GM19463 (cell line): ENCODE data around the gene CDHR1.

Experiments used
- ATAC-seq: cut with Tn5 transposase; IDR thresholded peaks from one replicate; pipeline ENCODE4 v1.9.1; 2021; ENCODE audit warnings: mild to moderate bottlenecking, moderate library complexity; ENCODE audit not compliant: unreplicated experiment

The CDHR1 gene

DNA sequence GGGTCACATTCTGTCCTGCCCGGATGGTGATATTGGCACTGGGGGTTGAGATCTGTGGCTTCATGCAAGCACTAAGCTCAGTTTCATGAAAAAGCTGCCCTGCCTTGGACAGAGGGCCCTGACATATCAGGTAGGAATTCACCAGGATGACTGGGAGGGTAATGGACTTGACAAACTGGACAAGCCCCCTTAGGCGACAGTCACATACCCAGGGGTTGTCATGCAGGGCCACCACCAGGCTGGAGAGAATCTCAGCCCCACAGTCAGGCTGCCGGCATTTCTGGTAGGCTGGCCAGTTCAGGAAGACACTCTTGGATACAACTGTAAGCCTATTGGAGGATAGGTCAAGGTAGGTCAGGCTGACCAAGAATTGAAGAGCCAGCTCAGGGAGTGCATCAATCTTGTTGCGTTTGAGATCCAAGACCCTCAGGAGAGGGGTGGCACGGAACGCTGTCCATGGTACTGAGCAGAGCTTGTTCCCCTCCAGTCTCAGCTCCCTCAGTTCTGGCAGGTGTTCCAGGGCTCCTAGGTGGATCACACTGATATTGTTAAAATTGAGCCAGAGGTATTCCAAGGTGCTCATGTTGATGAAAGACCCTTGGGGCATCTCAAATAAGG lies 30.2 kb downstream of the CDHR1 start:
- no peak for ATAC-seq

DNA sequence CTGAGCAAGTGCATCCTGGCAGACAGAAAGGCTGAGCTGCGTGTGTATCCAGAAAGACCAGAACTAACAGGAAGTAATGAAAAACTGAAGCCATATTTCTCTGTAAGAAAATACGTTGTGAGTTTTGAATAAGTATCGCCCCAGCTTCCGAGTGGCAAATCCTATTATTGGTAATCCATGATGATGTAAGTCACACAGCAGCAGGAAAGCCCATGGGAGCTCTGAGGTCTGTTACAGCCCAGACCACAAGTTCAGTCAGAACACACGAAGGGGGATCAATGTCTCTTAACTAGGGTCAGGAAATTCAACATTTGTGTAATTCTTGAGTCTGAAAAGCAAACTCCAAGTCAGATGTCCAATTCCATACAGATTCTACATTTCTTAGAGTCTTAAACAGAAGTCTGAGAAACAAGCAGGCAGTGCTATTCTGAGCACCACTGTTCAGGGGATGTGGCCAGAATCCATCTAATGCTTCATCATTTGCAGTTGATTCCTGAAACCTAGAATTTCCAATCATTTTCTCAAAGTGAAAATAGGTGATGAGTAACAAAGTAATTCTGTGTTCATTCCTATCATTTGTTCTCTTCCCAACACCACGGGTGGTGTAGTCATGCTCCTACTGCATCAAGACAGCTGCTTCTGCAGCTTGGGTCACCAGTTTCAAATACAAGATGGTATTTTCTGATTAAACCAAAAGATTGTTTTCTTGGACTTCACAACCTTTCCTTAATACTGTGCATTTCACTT lies 31.3 kb downstream of the CDHR1 start, which contains the start of gene LRIT2:
LRIT2 (minus strand) TSS at position 118 of the 747 bp plus-strand sequence; CDS start at position 94, 24 bp downstream.
- no peak for ATAC-seq

DNA sequence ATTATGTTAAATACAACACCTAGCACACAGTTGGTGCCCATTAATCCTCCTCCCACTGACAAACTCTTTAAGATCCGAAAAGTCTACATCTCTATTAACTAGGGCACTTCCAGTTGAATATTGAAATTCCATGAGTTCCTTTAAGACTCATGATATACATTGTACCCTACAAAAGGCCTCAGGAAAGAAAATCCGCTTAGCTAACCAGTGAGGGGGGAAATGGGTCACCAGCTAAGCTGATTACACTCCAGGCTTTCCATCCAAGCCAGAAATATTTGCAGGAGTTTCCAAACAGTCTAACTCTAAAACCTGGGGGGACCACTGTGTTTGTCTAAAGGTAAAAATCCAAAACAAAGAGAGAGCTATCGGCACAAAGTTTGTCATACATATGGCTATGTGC lies 32.3 kb downstream of the CDHR1 start:
- no peak for ATAC-seq

DNA sequence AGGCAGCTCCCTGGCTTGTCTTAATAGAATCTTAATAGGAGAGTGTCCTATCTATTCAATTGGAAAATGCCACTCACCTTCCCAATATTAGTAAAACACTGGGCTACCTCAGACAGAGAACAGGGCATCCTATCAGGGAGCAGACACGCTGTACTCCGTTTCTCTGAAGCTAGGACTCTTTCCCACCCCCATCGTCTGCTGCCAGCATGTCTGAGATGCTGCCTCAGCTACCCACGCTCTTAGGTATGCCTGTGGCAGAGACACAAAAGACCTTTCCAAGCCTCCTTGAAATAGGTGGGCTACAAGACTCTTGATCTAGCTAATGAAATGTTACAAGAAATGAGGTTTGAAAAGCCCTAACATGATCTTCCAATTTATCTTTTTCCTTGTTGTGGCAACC lies 33.5 kb downstream of the CDHR1 start:
- no peak for ATAC-seq

DNA sequence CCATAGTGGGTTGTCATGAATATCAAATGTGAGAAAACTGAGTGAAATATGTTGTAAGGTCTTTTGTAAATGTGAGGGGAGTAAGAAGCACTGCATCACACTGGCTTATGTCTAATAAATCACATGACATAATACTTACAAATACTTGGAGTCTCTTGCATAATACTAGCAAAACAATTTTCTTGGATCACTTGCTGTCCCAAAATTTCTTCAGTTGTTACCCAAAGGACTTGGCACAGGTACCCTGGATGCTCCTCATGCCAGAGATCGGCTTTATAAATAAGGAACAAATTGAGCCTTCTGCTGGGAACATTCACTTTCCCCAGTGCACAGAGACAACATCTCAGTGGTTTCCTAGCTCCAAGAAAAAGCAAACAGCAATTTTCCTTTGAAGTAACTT lies 36.0 kb downstream of the CDHR1 start:
- ATAC-seq, result no peak

DNA sequence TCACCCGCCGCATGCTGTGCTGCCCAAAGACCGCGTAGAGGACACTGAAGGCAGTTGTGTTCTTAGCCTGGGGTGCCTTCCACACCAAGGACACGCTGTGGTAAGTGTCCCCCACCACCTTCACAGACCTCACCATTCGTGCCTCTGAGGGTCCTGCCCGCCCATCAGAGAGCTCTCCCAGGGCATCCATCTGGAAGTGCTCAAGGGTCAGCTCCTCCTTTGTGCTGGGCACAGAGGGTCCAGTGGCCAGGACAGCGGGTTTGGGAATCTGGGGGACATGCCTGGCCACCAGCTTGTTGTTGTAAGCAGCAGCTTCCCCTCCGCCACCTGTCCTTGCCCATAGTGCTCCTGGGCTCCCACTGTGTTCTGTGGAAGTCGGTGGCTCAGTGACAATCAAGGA lies 38.0 kb downstream of the CDHR1 start:
- no peak for ATAC-seq

DNA sequence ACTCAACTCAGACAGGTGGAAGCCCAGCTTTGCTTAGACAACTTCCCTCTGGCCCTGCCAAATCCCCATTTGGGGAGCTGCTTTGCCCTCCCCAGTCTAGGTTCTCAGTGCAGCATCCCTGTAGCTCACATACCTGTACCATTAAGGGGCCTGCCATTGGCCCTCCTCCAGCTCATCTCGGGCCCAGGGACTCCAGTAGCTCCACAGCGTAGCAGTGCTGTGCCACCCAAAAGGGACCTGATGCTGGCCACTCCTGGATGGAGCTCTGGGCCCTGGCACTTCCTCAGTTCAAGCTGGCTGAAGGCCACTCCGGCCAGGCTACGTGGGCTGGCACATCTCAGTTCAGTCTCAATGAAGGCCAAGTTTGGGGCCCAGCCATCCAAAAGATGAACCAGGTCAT lies 39.6 kb downstream of the CDHR1 start:
- no peak for ATAC-seq

DNA sequence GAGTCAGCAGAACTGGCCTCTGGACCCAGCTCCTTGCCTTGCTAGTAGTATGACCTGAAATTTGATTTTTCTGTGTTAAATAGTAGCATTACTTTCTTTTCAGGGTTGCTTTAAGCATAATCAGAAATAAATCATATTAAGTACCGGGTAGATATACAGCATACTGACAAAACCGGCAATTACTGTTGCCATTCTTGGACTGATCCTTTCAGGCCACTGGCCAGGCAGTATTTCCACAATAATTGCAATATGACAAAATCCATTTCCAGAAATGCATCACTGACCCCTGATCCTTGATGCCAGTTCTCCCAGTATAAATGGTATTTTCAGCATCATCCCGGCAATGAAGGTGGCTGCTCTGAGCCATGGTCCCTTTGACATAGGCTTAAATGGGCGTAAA lies 40.1 kb downstream of the CDHR1 start:
- no peak for ATAC-seq

DNA sequence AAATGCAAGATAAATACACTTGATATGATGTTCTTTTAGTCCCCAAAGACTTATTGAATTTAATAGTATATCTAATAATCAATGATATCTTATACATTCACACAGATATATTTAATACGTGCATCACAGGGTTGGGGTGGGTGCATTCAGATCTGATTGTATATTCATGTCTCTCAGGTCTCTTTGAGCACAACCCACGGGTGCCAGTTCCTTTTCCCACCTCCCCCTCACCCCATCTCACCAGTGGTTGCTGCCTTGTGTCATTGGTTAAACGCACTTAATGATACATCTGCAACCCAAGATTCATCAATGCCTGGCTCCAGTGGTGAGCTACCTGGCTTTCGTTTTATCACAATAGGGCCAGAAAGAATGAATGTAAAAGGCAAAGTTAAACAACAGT lies 40.8 kb downstream of the CDHR1 start:
- ATAC-seq, result no peak

DNA sequence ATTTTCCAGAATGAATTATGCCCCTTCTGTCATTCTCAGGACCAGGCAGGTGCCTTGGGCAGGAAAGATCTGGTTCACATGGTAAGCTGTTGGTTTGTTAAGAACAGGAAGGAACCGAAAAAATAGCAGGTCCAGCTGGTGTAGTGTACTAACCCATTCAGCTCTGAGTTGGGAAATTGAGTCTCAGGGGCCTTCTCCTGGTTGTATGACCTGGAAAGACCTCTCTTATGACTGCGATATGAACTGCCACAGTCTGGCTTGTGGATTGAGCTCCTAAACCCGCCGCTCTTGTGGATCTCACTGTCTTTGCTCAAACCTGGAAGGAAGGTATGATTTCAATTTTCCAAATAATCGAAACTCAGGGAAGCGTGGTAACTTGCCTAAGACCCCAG lies 42.5 kb downstream of the CDHR1 start:
- no peak for ATAC-seq

DNA sequence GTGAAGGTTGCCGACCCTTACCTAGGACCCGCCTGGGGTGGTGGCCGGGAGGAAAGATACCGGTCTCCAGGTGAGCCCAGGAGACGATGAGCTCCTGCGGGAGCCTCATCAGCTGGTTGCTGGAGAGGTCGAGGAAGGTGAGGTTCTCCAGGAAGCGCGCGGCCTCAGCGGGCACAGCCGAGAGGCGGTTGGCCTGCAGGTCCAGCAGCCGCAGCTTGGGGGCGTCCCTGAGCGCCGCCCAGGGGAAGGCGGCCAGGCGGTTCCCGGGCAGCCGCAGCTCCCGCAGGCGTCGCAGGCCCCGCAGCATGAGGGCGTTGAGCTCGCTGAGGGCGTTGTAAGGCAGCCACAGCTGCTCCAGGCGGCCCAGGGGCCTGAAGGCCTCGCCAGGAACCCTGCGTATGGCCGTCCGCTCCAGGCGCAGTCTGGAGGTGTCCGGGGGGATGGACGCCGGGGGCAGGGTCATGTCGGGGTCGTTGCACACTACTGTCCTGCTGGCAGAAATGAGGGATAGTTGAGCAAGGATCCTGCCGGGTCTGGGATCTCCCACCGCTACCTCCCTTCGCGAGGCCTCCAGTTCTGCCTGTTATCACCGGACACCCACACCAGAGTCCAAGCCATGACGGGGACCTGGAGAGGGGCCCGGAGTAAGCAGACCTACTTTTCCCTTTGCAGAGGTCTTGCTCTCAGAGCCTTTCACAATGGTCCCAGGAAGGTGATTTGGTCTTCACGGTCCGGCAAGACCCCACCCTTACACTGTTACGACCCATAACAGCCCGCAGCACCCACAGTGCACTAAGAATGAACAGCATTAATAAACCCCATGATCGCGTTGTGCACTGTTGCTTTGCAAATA lies 43.1 kb downstream of the CDHR1 start:
- no peak for ATAC-seq

DNA sequence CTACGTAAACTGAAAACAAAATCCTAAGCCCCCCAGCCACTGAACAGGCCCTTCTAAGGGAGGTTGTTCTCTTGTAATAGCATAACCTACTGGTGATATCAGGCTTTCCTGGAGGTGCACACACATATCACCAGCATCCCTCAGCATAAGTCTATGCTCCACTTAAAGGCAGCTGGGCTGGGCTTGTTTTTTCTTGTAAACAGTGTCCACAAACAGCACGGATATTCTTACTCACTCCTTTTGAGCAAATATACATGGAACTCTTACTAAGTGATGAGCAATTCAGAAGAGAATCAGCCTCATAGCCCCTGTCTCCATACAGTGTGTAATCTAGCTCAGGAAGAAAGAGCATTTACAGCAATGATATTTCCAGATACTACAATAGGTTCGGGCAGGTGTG lies 44.6 kb downstream of the CDHR1 start:
- no peak for ATAC-seq

DNA sequence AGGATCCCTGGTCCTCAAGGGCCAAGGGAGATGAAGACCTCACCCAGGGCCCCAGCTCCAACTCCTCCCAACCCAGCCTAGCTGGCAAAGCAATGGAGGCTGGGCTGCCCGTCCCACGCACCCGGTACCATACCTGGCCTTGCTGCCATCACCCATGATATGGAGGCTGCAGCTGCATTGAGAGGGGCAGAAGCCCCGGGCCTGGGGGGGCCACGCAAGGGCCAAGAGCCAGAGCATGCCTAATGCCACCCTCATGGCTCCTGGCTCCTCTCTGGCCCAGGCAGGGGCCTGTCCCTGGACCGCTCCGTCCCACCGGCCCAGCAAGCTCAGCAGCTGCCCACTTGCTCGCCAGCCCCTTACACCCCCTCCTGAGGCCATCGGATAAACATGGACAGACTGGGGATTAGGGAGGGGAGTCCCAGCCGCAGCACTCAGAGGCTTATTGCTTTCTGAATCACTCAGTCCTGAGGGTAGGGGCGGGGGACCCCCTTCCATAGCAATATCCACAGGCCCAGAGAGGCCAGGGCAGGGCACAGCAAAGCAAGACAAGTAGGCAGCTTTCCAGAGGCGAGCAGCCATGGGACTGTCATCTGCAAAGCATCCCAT lies 47.0 kb downstream of the CDHR1 start, which contains the start of gene LRIT1:
LRIT1 (minus strand) TSS at position 362 of the 606 bp plus-strand sequence; CDS start at position 255, 107 bp downstream.
- ATAC-seq, result no peak

DNA sequence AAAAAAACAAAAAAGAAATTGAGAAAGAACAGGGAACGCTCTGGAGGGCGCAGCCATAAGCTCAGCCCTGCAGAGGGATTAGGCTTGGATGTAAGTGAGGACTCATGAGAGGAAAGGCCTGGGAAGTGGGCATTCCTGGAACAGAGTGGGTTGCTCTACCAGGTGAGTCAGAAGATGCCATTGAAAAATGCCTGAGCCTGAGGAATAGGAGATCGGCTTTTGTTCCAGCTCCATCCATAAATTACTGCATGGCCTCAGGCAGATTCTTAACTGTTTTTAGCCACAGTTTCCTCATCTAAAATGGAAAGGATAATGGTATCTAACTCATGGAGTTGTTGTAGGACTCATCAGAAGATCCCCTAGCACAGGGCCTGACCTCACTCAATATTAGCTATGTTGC lies 49.4 kb downstream of the CDHR1 start:
- no peak for ATAC-seq

DNA sequence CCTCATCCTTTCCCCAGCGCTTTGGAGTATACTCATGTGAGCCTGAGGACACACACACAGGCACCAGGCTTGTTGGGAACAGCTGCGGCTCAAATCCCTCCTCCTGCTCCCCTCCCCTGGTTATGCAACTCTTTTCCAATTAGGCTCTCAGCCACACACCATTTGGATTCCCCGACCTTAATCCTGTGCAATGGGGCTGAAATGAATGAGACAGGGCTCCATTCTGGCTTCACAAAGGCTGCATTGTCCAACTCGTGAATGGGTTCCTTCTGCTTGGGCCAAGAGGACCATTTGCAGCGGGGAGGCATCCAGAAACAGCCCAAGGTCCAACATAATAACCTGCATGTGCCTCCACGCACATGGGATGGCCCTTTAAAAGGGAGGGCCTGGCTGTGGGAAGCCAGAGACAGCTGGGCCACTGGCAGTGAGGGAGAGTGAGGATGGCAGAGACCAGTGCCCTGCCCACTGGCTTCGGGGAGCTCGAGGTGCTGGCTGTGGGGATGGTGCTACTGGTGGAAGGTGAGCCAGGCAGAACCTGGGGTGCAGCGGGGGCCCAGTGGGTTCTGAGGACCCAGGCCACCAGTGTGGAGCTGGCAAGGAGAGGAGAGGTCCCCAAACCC lies 50.4 kb downstream of the CDHR1 start, which contains the start of gene RGR:
RGR (plus strand) TSS at position 403 of the 620 bp plus-strand sequence; CDS start at position 441, 38 bp downstream.
- ATAC-seq, result no peak

DNA sequence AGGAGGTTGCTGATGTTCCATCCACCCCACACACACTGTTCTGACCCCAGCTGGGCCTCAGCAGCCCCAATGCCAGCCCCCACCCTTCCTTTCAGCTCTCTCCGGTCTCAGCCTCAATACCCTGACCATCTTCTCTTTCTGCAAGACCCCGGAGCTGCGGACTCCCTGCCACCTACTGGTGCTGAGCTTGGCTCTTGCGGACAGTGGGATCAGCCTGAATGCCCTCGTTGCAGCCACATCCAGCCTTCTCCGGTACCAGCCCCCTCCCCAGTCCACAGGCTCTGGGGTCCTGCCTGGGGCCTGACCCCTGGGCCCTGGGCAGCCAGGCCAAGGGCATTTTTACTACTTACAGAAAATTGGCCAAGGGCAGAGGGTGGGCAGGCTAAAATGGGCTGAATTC lies 53.2 kb downstream of the CDHR1 start:
- ATAC-seq, result no peak

DNA sequence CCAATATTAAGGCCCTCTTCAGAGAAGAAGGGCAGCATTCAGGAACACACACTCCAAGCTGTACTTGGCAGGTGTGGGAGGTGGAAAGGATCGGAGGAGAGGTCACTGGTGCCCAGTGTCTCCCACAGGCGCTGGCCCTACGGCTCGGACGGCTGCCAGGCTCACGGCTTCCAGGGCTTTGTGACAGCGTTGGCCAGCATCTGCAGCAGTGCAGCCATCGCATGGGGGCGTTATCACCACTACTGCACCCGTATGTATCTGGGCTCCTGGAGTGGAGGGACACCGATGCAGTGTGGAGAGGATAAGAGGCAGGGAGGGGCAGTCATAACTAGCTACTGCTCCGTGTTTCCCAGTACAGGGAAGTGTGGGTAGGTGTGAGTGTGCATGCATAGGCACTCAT lies 54.5 kb downstream of the CDHR1 start:
- ATAC-seq, result no peak

DNA sequence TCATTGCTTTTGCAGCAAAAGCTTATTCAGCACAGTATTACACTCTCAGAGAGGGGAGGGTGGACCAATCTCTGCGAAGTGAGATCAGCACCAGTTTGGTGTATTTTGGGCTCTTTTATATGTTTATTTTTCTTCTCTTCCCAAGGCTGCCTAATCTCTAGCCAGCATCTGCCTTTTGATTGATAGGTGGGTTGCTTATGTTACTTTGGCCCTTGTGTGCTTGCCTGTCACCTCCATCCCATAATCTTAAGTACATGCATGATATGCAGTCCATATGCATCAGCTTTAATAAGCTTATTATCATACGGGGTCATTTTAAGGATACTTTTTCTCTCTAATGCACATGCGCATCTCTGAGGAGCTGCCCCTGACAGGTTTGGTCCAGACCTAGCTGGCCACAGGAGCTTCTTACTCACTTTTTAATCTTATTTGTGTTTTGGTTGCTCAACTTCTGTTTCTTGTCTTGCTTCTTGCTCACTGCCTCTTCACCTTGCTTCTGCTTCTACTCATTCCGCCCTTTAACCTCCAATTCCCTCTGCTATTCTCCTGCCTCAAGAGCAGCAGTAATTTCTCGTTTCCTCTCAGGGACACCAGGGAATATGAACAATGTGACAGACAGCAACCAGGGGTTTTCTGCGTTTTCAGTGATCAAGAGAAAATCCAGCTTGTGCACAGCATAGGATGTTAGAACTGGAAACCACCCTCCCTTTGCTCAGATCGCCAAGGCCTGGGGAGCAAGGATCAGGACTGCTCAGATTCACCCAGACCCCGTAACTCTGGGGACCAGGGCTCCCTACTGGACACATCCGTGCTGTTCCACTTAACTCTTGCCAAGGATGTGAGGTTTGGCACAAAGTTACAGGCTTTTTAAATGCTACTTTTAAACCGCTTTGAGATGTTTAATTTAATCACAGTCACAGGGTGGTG lies 60.5 kb downstream of the CDHR1 start:
- no peak for ATAC-seq

DNA sequence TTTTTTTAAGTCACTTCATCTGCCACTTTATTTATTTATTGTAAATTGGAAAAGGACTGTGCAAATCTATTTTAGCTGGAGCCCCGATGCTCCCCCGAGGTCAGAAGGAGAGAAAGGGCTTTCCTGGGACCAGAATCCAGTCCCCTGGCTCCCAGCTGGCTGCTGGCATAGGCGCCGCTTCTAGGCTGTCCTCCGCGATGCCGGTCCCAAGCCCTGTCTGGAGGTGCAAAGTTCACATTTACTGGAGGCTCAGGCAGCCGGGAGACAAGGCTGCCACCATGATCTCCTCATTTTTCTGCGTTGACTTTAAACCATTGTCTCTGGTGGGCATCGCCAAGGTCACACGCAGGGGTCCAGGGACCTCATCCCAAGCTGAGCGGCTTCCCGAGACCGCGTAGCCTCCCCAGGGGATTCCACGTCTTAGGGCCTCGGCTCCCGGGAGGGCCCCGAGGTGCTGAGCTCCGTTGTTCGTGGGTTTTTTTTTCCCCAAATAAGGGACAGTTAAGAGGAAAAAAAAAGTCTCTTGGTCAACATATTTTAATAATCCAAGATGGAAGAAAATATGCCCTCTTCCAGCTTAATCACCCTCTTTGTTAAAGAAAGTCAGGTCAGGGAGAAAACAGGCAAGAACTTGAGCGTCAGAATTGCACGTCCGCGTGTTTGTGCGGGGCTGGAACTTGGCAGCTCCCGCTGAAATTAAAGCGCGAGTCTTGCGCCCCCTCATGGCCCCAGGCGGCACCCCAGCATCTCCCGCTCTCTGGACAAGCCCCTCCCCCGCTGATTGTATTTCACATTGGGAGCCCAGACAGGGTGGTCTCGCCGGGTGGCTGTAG lies 62.4 kb downstream of the CDHR1 start:
- no peak for ATAC-seq
